ENCODE results near the gene ELN.

DNA sequence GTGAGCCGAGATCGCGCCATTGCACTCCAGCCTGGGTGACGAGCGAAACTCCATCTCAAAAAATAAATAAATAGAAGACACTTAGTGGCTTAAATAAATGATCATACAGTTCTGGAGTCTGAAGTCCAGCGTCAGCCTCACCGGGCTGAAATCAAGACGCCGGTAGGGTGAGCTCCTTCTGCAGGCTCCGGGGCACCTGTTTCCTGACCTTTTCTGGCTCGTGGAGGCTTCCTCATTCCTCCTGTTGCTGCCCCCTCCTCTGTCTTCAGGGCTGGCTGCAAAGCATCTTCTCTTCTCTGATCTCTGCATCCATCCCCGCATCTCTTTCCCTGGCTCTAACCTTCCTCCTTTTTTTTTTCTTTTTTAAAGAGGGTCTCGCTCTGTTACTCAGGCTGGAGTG, 88.4 kb downstream of the ELN start:
- TF ChIP-seq POLR2A (IDR thresholded peaks at IDR 0.05), result no peak
- TF ChIP-seq, protein P1, sequence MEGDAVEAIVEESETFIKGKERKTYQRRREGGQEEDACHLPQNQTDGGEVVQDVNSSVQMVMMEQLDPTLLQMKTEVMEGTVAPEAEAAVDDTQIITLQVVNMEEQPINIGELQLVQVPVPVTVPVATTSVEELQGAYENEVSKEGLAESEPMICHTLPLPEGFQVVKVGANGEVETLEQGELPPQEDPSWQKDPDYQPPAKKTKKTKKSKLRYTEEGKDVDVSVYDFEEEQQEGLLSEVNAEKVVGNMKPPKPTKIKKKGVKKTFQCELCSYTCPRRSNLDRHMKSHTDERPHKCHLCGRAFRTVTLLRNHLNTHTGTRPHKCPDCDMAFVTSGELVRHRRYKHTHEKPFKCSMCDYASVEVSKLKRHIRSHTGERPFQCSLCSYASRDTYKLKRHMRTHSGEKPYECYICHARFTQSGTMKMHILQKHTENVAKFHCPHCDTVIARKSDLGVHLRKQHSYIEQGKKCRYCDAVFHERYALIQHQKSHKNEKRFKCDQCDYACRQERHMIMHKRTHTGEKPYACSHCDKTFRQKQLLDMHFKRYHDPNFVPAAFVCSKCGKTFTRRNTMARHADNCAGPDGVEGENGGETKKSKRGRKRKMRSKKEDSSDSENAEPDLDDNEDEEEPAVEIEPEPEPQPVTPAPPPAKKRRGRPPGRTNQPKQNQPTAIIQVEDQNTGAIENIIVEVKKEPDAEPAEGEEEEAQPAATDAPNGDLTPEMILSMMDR (IDR thresholded peaks at IDR 0.05), result no peak
